G401 (cell line): ENCODE results near the gene CD2AP. TPM values are rescaled to one million over a fixed set of nuclear protein-coding genes. Genes with fewer than 3 reads are reported as not detected.
A peak's percentile ranks its signal among the peaks of the same experiment; 100 is the strongest.
"Not testable (repeated sequence)": the region's sequence is repeated elsewhere in the genome, so short reads cannot be mapped to it uniquely, and the experiment has no call there.

Experiments
- DNase-seq: peaks from one replicate; pipeline ENCODE4 v3.0.0-alpha.2; 2015; ENCODE audit warnings: low spot score
- in situ Hi-C: cut with HindIII; loops from 2 replicates; pipeline ENCODE4 v1.10.0; 2016; ENCODE audit warnings: low sequenced_read_pairs, mixed read lengths
- total RNA-seq: library from RNA; depleted of rRNA; stranded (reverse); fragments of >200 nt; shearing (Covaris generic); gene quantifications from 2 replicates; pipeline ENCODE4 v1.2.3, GENCODE V29; 2014

The CD2AP gene
- total RNA-seq, 1 experiment from 2014 or later = 19.8 TPM

GRCh38 chr6:47535316-47536225 lies 58.0 kb downstream of the CD2AP start:
- in situ Hi-C loops = no loop called here
- DNase-seq = no peak

- in situ Hi-C loops = no loop called here
- no peak for DNase-seq
These were observed 59.3 kb downstream of the CD2AP start for GRCh38 chr6:47536816-47537401.

- no peak for DNase-seq
- in situ Hi-C loops = no loop called here
These were observed 67.6 kb downstream of the CD2AP start for GRCh38 chr6:47545223-47545622.

- in situ Hi-C loops = no loop called here
- no peak for DNase-seq
These were observed 74.1 kb downstream of the CD2AP start for GRCh38 chr6:47551670-47552069.

- DNase-seq = no peak
- in situ Hi-C loops = no loop called here
These were observed 74.7 kb downstream of the CD2AP start for GRCh38 chr6:47552319-47552718.

- DNase-seq, in situ Hi-C loops: not testable (repeated sequence)
These were observed 75.7 kb downstream of the CD2AP start for GRCh38 chr6:47553243-47553642.

GRCh38 chr6:47556459-47556858 lies 78.9 kb downstream of the CD2AP start:
- in situ Hi-C loops = not testable (repeated sequence)

GRCh38 chr6:47563162-47563561 lies 85.6 kb downstream of the CD2AP start:
- in situ Hi-C loops = no loop called here
- DNase-seq = no peak

More at GRCh38 chr6:47556459-47556858, 78.9 kb downstream of the CD2AP start:
- not testable (repeated sequence) for DNase-seq

GRCh38 chr6:47566602-47567001 lies 89.0 kb downstream of the CD2AP start:
- in situ Hi-C loops, DNase-seq: not testable (repeated sequence)

GRCh38 chr6:47567586-47567985 lies 90.0 kb downstream of the CD2AP start:
- no peak for DNase-seq
- in situ Hi-C loops = no loop called here

- peak; percentile 20 for DNase-seq
- in situ Hi-C loops = no loop called here
These were observed 93.9 kb downstream of the CD2AP start for GRCh38 chr6:47571488-47571887.

GRCh38 chr6:47573109-47573508 lies 95.5 kb downstream of the CD2AP start:
- in situ Hi-C loops = no loop called here

GRCh38 chr6:47574789-47575188 lies 97.2 kb downstream of the CD2AP start:
- in situ Hi-C loops = loop anchor here (25.0 kb wide), 1 partner anchor 87 kb away; the partner anchor contains the start of gene CD2AP
- DNase-seq = no peak

More at GRCh38 chr6:47573109-47573508, 95.5 kb downstream of the CD2AP start:
- DNase-seq = no peak

GRCh38 chr6:47579040-47579439 lies 101.5 kb downstream of the CD2AP start:
- no peak for DNase-seq
- in situ Hi-C loops = loop anchor here (25.0 kb wide), 1 partner anchor 92 kb away; the partner anchor contains the start of gene CD2AP

- no peak for DNase-seq
- in situ Hi-C loops = loop anchor here (25.0 kb wide), 1 partner anchor 94 kb away; the partner anchor contains the start of gene CD2AP
These were observed 104.0 kb downstream of the CD2AP start for GRCh38 chr6:47581591-47581990.

GRCh38 chr6:47587493-47587892 lies 109.9 kb downstream of the CD2AP start:
- no peak for DNase-seq
- in situ Hi-C loops = loop anchor here (25.0 kb wide), 1 partner anchor 100 kb away; the partner anchor contains the start of gene CD2AP

- in situ Hi-C loops = loop anchor here (25.0 kb wide), 1 partner anchor 105 kb away; the partner anchor contains the start of gene CD2AP
- no peak for DNase-seq
These were observed 114.7 kb downstream of the CD2AP start for GRCh38 chr6:47592131-47592840.

- DNase-seq = no peak
- in situ Hi-C loops = loop anchor here (25.0 kb wide), 1 partner anchor 107 kb away; the partner anchor contains the start of gene CD2AP
These were observed 116.4 kb downstream of the CD2AP start for GRCh38 chr6:47593979-47594378.

GRCh38 chr6:47595785-47596184 lies 118.2 kb downstream of the CD2AP start:
- no peak for DNase-seq
- in situ Hi-C loops = loop anchor here (25.0 kb wide), 1 partner anchor 108 kb away; the partner anchor contains the start of gene CD2AP
